ENCODE measurements around the gene CAMK2A. TPM values are rescaled to one million over a fixed set of nuclear protein-coding genes. Genes with fewer than 3 reads are reported as not detected.

Gene CAMK2A
- total RNA-seq, 1 donor from 2014 or later: 1.1 TPM

GRCh38 chr5:150190503-150190979 lies 99.0 kb downstream of the CAMK2A start:
- no peaks in the 10 kb centered on the region for H3K9me3 Mint-ChIP-seq (ENCODE audit: unreplicated experiment)

GRCh38 chr5:150189728-150190502 lies 99.7 kb downstream of the CAMK2A start, which contains the start of gene SLC6A7:
TSS of gene SLC6A7 (plus strand) at chr5:150190062. CDS start at chr5:150190328, 266 bp downstream.
- H3K4me1 Mint-ChIP-seq (ENCODE audit: unreplicated experiment): peaks cover 3% of the 10 kb centered on the region
- no peaks in the 10 kb centered on the region for H3K9me3 Mint-ChIP-seq (ENCODE audit: unreplicated experiment)
- H3K36me3 Mint-ChIP-seq (ENCODE audit: low read depth, unreplicated experiment): peaks cover 3% of the 10 kb centered on the region
- DNase-seq (ENCODE audit: low spot score): no peak
- no peak for TF ChIP-seq CTCF (IDR thresholded peaks at IDR 0.05; ENCODE audit: unreplicated experiment)
- no peak within 1 kb of the TSS for H3K27ac Mint-ChIP-seq (ENCODE audit: unreplicated experiment)
- peaks cover 17% of the 10 kb centered on the region for H3K27me3 Mint-ChIP-seq (ENCODE audit: unreplicated experiment)
- H3K4me3 Mint-ChIP-seq (ENCODE audit: unreplicated experiment): no peak within 1 kb of the TSS

More at GRCh38 chr5:150190503-150190979, 99.0 kb downstream of the CAMK2A start:
- no peak for DNase-seq (ENCODE audit: low spot score)
- peaks cover 3% of the 10 kb centered on the region for H3K4me1 Mint-ChIP-seq (ENCODE audit: unreplicated experiment)
- peaks cover 17% of the 10 kb centered on the region for H3K27me3 Mint-ChIP-seq (ENCODE audit: unreplicated experiment)
- no peak overlapping the region for H3K27ac Mint-ChIP-seq (ENCODE audit: unreplicated experiment)
- H3K36me3 Mint-ChIP-seq (ENCODE audit: low read depth, unreplicated experiment): peaks cover 3% of the 10 kb centered on the region
- no peak for TF ChIP-seq CTCF (IDR thresholded peaks at IDR 0.05; ENCODE audit: unreplicated experiment)
- H3K4me3 Mint-ChIP-seq (ENCODE audit: unreplicated experiment): no peak overlapping the region

- no peak overlapping the region for H3K27ac Mint-ChIP-seq (ENCODE audit: unreplicated experiment)
- H3K9me3 Mint-ChIP-seq (ENCODE audit: unreplicated experiment): no peaks in the 10 kb centered on the region
- no peak for DNase-seq (ENCODE audit: low spot score)
- peaks cover 3% of the 10 kb centered on the region for H3K36me3 Mint-ChIP-seq (ENCODE audit: low read depth, unreplicated experiment)
- peaks cover 17% of the 10 kb centered on the region for H3K27me3 Mint-ChIP-seq (ENCODE audit: unreplicated experiment)
- no peak overlapping the region for H3K4me3 Mint-ChIP-seq (ENCODE audit: unreplicated experiment)
- H3K4me1 Mint-ChIP-seq (ENCODE audit: unreplicated experiment): peaks cover 6% of the 10 kb centered on the region
- no peak for TF ChIP-seq CTCF (IDR thresholded peaks at IDR 0.05; ENCODE audit: unreplicated experiment)
These were observed 100.2 kb downstream of the CAMK2A start for GRCh38 chr5:150189326-150189725.

GRCh38 chr5:150188146-150188842 lies 101.3 kb downstream of the CAMK2A start:
- H3K36me3 Mint-ChIP-seq (ENCODE audit: low read depth, unreplicated experiment): peaks cover 3% of the 10 kb centered on the region
- no peaks in the 10 kb centered on the region for H3K9me3 Mint-ChIP-seq (ENCODE audit: unreplicated experiment)
- no peak for DNase-seq (ENCODE audit: low spot score)
- H3K27me3 Mint-ChIP-seq (ENCODE audit: unreplicated experiment): peaks cover 17% of the 10 kb centered on the region
- no peak for TF ChIP-seq CTCF (IDR thresholded peaks at IDR 0.05; ENCODE audit: unreplicated experiment)
- no peak overlapping the region for H3K27ac Mint-ChIP-seq (ENCODE audit: unreplicated experiment)
- no peak overlapping the region for H3K4me3 Mint-ChIP-seq (ENCODE audit: unreplicated experiment)
- peaks cover 6% of the 10 kb centered on the region for H3K4me1 Mint-ChIP-seq (ENCODE audit: unreplicated experiment)
